NCI-H1092 treated with DMSO at 0.1 percent for 48 hours (cell line): ENCODE results near the gene ARHGAP26.
A peak's percentile ranks its signal among the peaks of the same experiment; 100 is the strongest.

Experiments used
- DNase-seq: peaks from one replicate; lab custom pipeline; 2025; lab: John Stamatoyannopoulos, UW

ARHGAP26 gene

GRCh38 chr5:142959683-142960657, 189.8 kb downstream of the ARHGAP26 start:
- no peak for DNase-seq

GRCh38 chr5:142961440-142962173, 191.4 kb downstream of the ARHGAP26 start:
- no peak for DNase-seq

- no peak for DNase-seq
Measured at GRCh38 chr5:142962174-142962533, 192.0 kb downstream of the ARHGAP26 start.

GRCh38 chr5:142965258-142966120, 195.3 kb downstream of the ARHGAP26 start:
- peak; percentile 59 for DNase-seq

- DNase-seq: no peak
Measured at GRCh38 chr5:142966121-142966420, 195.9 kb downstream of the ARHGAP26 start.

GRCh38 chr5:142969186-142969585, 199.0 kb downstream of the ARHGAP26 start:
- no peak for DNase-seq

- DNase-seq: no peak
Measured at GRCh38 chr5:142969624-142970439, 199.7 kb downstream of the ARHGAP26 start.

- no peak for DNase-seq
Measured at GRCh38 chr5:142970440-142971030, 200.4 kb downstream of the ARHGAP26 start.

GRCh38 chr5:142971303-142972013, 201.3 kb downstream of the ARHGAP26 start:
- no peak for DNase-seq

- DNase-seq: no peak
Measured at GRCh38 chr5:142972064-142972570, 201.9 kb downstream of the ARHGAP26 start.

GRCh38 chr5:142973932-142974331, 203.8 kb downstream of the ARHGAP26 start:
- DNase-seq: no peak

GRCh38 chr5:142974409-142974808, 204.2 kb downstream of the ARHGAP26 start:
- DNase-seq: no peak

- DNase-seq: no peak
Measured at GRCh38 chr5:142976861-142977260, 206.7 kb downstream of the ARHGAP26 start.

- DNase-seq: no peak
Measured at GRCh38 chr5:142977363-142978051, 207.3 kb downstream of the ARHGAP26 start.

GRCh38 chr5:142978252-142978651, 208.1 kb downstream of the ARHGAP26 start:
- DNase-seq: no peak

GRCh38 chr5:142978726-142979125, 208.5 kb downstream of the ARHGAP26 start:
- no peak for DNase-seq

GRCh38 chr5:142979636-142980035, 209.5 kb downstream of the ARHGAP26 start:
- no peak for DNase-seq

- no peak for DNase-seq
Measured at GRCh38 chr5:142981475-142981874, 211.3 kb downstream of the ARHGAP26 start.
